ENCODE data around the gene ERCC4.

ERCC4 gene

DNA sequence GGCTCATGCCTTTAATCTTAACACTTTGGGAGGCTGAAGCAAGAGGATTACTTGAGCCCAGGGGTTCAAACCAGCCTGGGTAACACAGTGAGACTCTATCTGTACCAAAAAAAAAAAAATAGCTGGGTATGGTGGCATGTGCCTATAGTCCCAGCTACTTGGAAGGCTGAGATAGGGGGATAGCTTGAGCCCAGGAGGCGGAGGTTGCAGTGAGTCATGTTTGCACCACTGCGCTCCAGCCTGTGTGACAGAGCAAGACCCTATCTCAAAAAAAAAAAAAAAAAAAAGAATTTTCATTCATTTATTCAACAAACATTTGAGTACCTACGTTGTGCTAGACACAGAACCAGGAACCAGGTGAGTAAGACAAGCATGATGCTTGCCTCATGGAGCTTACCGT is 77.6 kb downstream of the ERCC4 start:
- no peak for DNase-seq

DNA sequence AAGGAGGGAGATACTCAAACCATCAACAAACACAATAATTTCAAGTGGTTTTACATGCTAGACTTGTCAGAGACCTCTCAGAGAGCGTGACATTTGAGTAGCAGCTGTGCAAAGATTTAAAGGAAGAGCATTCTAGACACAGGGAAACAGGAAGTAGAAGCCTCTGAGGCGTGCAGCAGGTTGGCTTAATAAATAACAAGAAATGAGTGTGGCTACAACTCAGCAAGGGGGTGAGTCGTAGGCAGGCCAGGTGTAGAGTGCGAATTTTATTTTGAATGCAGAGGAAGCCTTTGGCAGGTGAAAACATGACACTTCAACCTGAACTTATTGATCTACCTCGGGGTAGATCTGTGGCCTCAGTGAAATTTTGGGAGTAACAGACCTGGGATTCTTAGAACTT is 78.0 kb downstream of the ERCC4 start:
- DNase-seq, result peak; percentile 17

DNA sequence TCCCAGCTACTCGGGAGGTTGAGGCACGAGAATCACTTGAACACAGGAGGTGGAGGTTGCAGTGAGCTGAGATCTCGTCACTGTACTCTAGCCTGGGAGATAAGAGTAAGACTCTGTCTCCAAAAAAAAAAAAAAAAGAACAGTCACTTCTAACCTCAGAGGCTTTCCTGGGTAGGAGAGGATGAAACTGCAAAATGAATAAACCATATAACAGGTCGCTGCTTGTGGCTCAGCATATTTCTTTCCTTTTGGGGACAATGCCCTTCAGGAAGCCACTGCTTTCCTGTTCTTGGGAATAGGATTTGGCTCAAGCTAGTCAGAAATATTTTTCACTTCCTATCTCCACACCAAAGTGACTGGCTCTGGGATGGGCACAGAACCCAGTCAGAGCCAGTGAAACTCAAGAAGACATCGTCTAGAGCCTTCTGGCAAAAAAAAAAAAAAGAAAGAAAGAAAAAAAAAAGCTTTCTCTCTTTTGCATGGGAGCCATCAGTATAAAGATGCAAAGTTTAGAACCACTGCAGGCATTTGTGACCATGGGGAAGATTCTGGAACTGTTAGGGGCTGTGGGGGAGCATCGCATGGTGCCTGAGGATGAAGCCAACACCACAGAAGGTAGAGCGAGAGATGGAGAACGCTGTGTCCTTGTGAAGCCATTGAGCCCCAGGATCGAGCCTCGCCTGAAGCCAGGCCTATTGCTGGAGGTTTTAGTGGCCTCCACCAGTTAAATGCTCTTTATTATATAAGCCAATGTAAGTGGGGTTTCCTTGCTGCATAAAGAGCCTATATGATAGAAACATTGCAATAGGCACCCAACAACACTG is 79.3 kb downstream of the ERCC4 start:
- DNase-seq, result no peak

DNA sequence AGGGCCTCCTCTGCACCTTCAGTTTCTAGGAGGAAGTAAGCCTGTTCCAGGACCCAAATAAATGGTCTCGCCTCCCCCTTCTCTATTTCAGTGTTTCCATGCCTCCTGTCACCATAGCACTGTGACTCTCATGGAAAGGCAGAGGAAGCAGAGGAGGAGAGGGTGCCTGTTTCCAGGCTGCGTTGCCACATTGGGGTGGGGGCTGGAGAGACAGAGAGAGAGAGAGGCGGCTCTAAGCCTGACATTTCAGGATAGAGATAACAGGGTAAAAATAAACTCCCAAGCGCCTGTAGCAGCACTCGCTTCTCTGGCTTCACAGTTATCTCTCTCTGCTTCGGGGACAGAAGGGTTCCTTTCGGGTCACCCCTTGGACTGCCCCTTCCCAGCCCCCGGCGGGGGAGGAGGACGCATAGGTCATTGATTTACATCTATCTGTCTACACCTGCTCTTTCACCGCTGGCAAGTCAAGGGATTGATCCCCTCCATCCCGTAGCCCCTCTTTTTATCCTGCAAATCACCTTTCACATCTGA is 80.0 kb downstream of the ERCC4 start:
- DNase-seq, result no peak

DNA sequence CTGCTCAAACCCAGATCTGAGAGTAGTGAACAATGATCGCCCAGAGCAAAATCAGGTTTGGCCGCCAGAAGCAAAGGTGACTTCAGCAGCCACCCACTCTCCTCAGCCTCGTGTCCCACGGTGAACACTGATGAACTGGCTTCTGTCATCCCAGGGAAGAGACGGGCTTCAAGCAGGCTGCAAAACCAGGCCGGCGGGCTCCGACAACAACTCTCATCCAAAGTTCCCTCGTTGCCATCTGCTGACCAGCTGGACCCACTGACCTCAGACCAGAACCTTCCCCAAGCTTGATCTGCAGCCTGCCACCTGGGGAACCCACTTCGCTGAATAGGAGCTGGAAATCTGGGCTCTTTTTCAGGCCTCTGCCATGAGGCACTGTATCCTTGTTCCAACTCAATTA is 81.6 kb downstream of the ERCC4 start:
- no peak for DNase-seq

Data from NK-92 treated with Interleukin-12 subunit alpha and Interleukin-12 subunit beta, amount 100 ng/mL, for 24 hours (cell line).